K562 (cell line): Measurements from ENCODE around the gene SMG1. TPM values are rescaled to one million over a fixed set of nuclear protein-coding genes. Genes with fewer than 3 reads are reported as not detected.
"Not testable (repeated sequence)": the region's sequence is repeated elsewhere in the genome, so short reads cannot be mapped to it uniquely, and the experiment has no call there.

ENCODE experiments used
- ATAC-seq: fragments of 200-7000 bp; cut with Tn5 transposase; 3 replicates; pipeline ENCODE4 v1.9.1; 2020; ENCODE audit warnings: moderate library complexity
- BruUV-seq: library from RNA; stranded (reverse); fragments of 400-500 nt; replicated peaks from 2 replicates; lab custom pipeline; 2021; lab: Mats Ljungman, UMichigan
- CTCF ChIA-PET: fragments of 300-600 bp; formaldehyde crosslinking; extraction: SDS; loops from one replicate; lab custom pipeline; 2021; ENCODE audit warnings: low intra/inter-chr PET ratio; lab: Yijun Ruan, JAX
- POLR2A ChIA-PET: fragments of 300-600, 350-650 bp; sonication (Branson Sonifier 250); formaldehyde crosslinking; extraction: SDS; loops from one replicate; lab custom pipeline; 2021; ENCODE audit warnings: antibody characterized with exemption, inconsistent platforms; lab: Yijun Ruan, JAX
- DNase-seq, 4 experiments: peaks; one replicate each; pipeline versions ENCODE4 v3.0.0 to v3.0.0-alpha.2; 2011 to 2018; ENCODE audit warnings: low spot score in 3 of 4, mixed read lengths in 3 of 4; ENCODE audit errors: extremely low read depth in 1 of 4
- FAIRE-seq: peaks from 2 replicates; lab custom pipeline; 2011; peaks lifted over from hg19 to GRCh38; lab: Jason Lieb, UNC
- H2AFZ ChIP-seq: 2 replicates; pipeline ENCODE4 v1.6.0; 2011; ENCODE audit warnings: low read depth, low read length, control low read depth, inconsistent platforms
- H3K27ac ChIP-seq: fragments of 200-600 bp; 3 replicates; pipeline ENCODE4 v1.8.0; 2011; ENCODE audit warnings: low read depth, mild to moderate bottlenecking, control low read depth, inconsistent platforms, low read length, moderate library complexity, mixed read lengths; ENCODE audit errors: extremely low read depth
- H3K27me3 ChIP-seq, 2 experiments: fragments of 300-600 bp in 1 of 2; 2 replicates in 1 of 2; 3 replicates in 1 of 2; pipeline versions ENCODE4 v1.6.0 to v1.8.0; 2011; ENCODE audit warnings: inconsistent platforms in 2 of 2, low read length in 2 of 2, mild to moderate bottlenecking in 1 of 2, mixed read lengths in 1 of 2, moderate library complexity in 1 of 2; ENCODE audit not compliant: control insufficient read depth in 2 of 2, insufficient read depth in 2 of 2
- H3K36me3 ChIP-seq: fragments of 300-600 bp; 3 replicates; pipeline ENCODE4 v1.8.0; 2011; ENCODE audit warnings: mild to moderate bottlenecking, low read length, inconsistent platforms; ENCODE audit not compliant: control insufficient read depth, insufficient read depth
- H3K4me1 ChIP-seq, 2 experiments: fragments of 200-600 bp in 1 of 2; replicated peaks in 1 of 2; 2 replicates in 1 of 2; 3 replicates in 1 of 2; pipeline versions ENCODE4 v1.5.1 to v1.8.0; 2011; ENCODE audit warnings: inconsistent platforms in 2 of 2, low read length in 2 of 2, mild to moderate bottlenecking in 1 of 2, mixed read lengths in 1 of 2, moderate library complexity in 1 of 2; ENCODE audit not compliant: control insufficient read depth in 2 of 2, insufficient read depth in 2 of 2
- H3K4me2 ChIP-seq: 2 replicates; pipeline ENCODE4 v1.6.1; 2011; ENCODE audit warnings: low read length, control low read depth, inconsistent platforms, mixed read lengths; ENCODE audit not compliant: insufficient read depth
- H3K4me3 ChIP-seq: fragments of 200-600 bp; sonication (generic), shearing (Covaris generic); 2 replicates; pipeline ENCODE4 v1.5.1; 2016; ENCODE audit warnings: control low read depth, inconsistent platforms
- H3K79me2 ChIP-seq: fragments of 200-600 bp; 3 replicates; pipeline ENCODE4 v1.8.0; 2011; ENCODE audit warnings: low read length, inconsistent platforms; ENCODE audit not compliant: control insufficient read depth, insufficient read depth
- H3K9ac ChIP-seq, 2 experiments: 2 replicates each; pipeline versions ENCODE4 v1.6.0 to v1.6.1; 2011; ENCODE audit warnings: low read depth in 2 of 2, low read length in 2 of 2, control low read depth in 1 of 2, inconsistent platforms in 1 of 2, mild to moderate bottlenecking in 1 of 2, mixed read lengths in 1 of 2; ENCODE audit not compliant: insufficient read depth in 1 of 2
- H3K9me1 ChIP-seq: one replicate; pipeline ENCODE4 v1.6.0; 2011; ENCODE audit warnings: inconsistent platforms, mild to moderate bottlenecking, low read length, moderate library complexity; ENCODE audit not compliant: control insufficient read depth, insufficient read depth
- H3K9me3 ChIP-seq: replicated peaks from 2 replicates; pipeline ENCODE4 v1.5.1; 2011; ENCODE audit warnings: low read depth, low read length, inconsistent platforms; ENCODE audit not compliant: control insufficient read depth, insufficient read depth
- H4K20me1 ChIP-seq: replicated peaks from 2 replicates; pipeline ENCODE4 v1.6.1; 2011; ENCODE audit warnings: low read length, inconsistent platforms, mixed read lengths; ENCODE audit not compliant: control insufficient read depth, insufficient read depth
- SUPT5H ChIP-seq: fragments of 450-650 bp; IDR thresholded peaks from 2 replicates; pipeline ENCODE4 v1.6.1; 2016
- WGBS: fragments of 100-300 bp; shearing (Covaris generic); methylation state at CpG from one replicate; pipeline ENCODE4 v1.1.6; 2016; ENCODE audit warnings: low coverage, mixed read lengths; ENCODE audit not compliant: insufficient coverage; ENCODE audit errors: missing lambda C conversion rate; 5-methylcytosine and 5-hydroxymethylcytosine counted together
- in situ Hi-C: fragments of 300-500 bp; cut with MboI; formaldehyde crosslinking; loops from 4 replicates; pipeline ENCODE4 v1.15.0; 2018; ENCODE audit warnings: inconsistent platforms, mixed read lengths
- intact Hi-C: fragments of 100-400 bp; cut with micrococcal nuclease; formaldehyde crosslinking; loops from 2 replicates; pipeline ENCODE4 v1.14.2; 2022
- polyA plus RNA-seq, 8 experiments: library from polyadenylated mRNA; depleted of rRNA in 4 of 8; stranded (reverse) in 5 of 8; unstranded in 3 of 8; fragments of >200 nt; fragmentation: Nextera tagmentation in 2 of 8; fragmentation: Illumina TruSeq in 1 of 8; extraction: Ambion mirVana in 2 of 8; extraction: Trizol in 1 of 8; gene quantifications; 2 replicates each; pipeline versions ENCODE4 v1.2.1 to v1.2.3, GENCODE V29; 2011 to 2014; ENCODE audit warnings: inconsistent platforms in 1 of 8, missing spikeins in 1 of 8
- total RNA-seq, 7 experiments: library from RNA; depleted of rRNA in 6 of 7; stranded (reverse); fragments of >200 nt in 6 of 7; fragmentation: Illumina TruSeq in 2 of 7; extraction: Trizol in 2 of 7; gene quantifications; 2 replicates each; pipeline versions ENCODE4 v1.2.1 to v1.2.3, GENCODE V29; 2011 to 2021; ENCODE audit warnings: low replicate concordance in 1 of 7

The SMG1 gene
- total and polyA plus RNA-seq, 9 of the 15 experiments (the other 6 are each of a cell fraction or from before 2014, with no cell fraction given) = 3.4 to 54.8 (median 32.0) TPM

- 0 out of 2 replicates have a peak, but pooled peaks have one; percentile 26 for TF ChIP-seq SUPT5H
- H3K27ac ChIP-seq, DNase-seq, CTCF ChIA-PET, BruUV-seq, H3K9me1 ChIP-seq, H2AFZ ChIP-seq, POLR2A ChIA-PET, H3K4me2 ChIP-seq, H3K4me1 ChIP-seq, intact Hi-C loops, H3K9me3 ChIP-seq, in situ Hi-C loops, H3K4me3 ChIP-seq, H3K9ac ChIP-seq, FAIRE-seq, H3K27me3 ChIP-seq: not testable (repeated sequence)
- ATAC-seq = peak; percentile 22
- Histone ChIP-seq H4K20me1 (peaks cover 27% of the 10 kb centered on the region), H3K36me3 (peaks cover 33% of the 10 kb centered on the region), H3K79me2 (peaks cover 29% of the 10 kb centered on the region)
- WGBS = 57% methylated on average over 7 of the region's 8 CpGs
Observed at GRCh38 chr16:18780460-18781026, 145.7 kb downstream of the SMG1 start.

- H3K36me3 ChIP-seq, ATAC-seq, H3K27ac ChIP-seq, DNase-seq, H3K4me2 ChIP-seq, H3K9ac ChIP-seq, H3K9me1 ChIP-seq, POLR2A ChIA-PET, H3K79me2 ChIP-seq, H3K27me3 ChIP-seq, in situ Hi-C loops, FAIRE-seq, H3K4me1 ChIP-seq, BruUV-seq, H2AFZ ChIP-seq, H3K9me3 ChIP-seq, H4K20me1 ChIP-seq, CTCF ChIA-PET, intact Hi-C loops, H3K4me3 ChIP-seq: not testable (repeated sequence)
- WGBS = no CpG with 5 or more reads among the region's 1 CpG
Observed at GRCh38 chr16:18777664-18778063, 148.5 kb downstream of the SMG1 start.
